Measurements from ENCODE around the gene ADAM11. TPM values are rescaled to one million over a fixed set of nuclear protein-coding genes. Genes with fewer than 3 reads are reported as not detected.
"Not testable (repeated sequence)": the region's sequence is repeated elsewhere in the genome, so short reads cannot be mapped to it uniquely, and the experiment has no call there.

Gene ADAM11
- total and polyA plus RNA-seq, 8 donors = 0.13 to 4.2 (median 2.7) TPM

GRCh38 chr17:44734272-44734671 is 24.5 kb upstream of the ADAM11 start:
- ATAC-seq (no peak), DNase-seq (no peak)
- intact Hi-C loops (cut with DNase I) = no loop called here
- Histone ChIP-seq H3K4me1 (no peaks in the 10 kb centered on the region), H3K4me3 (no peak overlapping the region), H3K9me3 (no peaks in the 10 kb centered on the region), H3K27me3 (no peaks in the 10 kb centered on the region), H3K27ac (no peak overlapping the region), H3K36me3 (peaks cover 0 to 51% of the 10 kb centered on the region in 2 donors)
- TF ChIP-seq CTCF (IDR thresholded peaks at IDR 0.05) = no peak

- TF ChIP-seq CTCF (IDR thresholded peaks at IDR 0.05) = no peak
- ATAC-seq = no peak
- Histone ChIP-seq H3K27ac (no peak overlapping the region), H3K4me3 (no peak overlapping the region), H3K27me3 (no peaks in the 10 kb centered on the region), H3K36me3 (peaks cover 0 to 39% of the 10 kb centered on the region in 2 donors), H3K9me3 (no peaks in the 10 kb centered on the region), H3K4me1 (no peaks in the 10 kb centered on the region)
- intact Hi-C loops (cut with DNase I) = no loop called here
- no peak for DNase-seq
Observed at GRCh38 chr17:44736551-44737240, 22.1 kb upstream of the ADAM11 start.

- TF ChIP-seq CTCF (IDR thresholded peaks at IDR 0.05) = no peak
- Histone ChIP-seq H3K4me1 (no peaks in the 10 kb centered on the region), H3K36me3 (peaks cover 0 to 34% of the 10 kb centered on the region in 2 donors), H3K27ac (no peak overlapping the region), H3K4me3 (no peak overlapping the region), H3K9me3 (no peaks in the 10 kb centered on the region), H3K27me3 (no peaks in the 10 kb centered on the region)
- DNase-seq (no peak), ATAC-seq (no peak)
- intact Hi-C loops (cut with DNase I) = no loop called here
Observed at GRCh38 chr17:44738214-44738906, 20.4 kb upstream of the ADAM11 start.

- Histone ChIP-seq H3K27ac (no peak overlapping the region), H3K36me3 (peaks cover 0 to 24% of the 10 kb centered on the region in 2 donors), H3K9me3 (no peaks in the 10 kb centered on the region), H3K4me1 (no peaks in the 10 kb centered on the region), H3K4me3 (no peak overlapping the region), H3K27me3 (no peaks in the 10 kb centered on the region)
- ATAC-seq (no peak), DNase-seq (no peak)
- TF ChIP-seq CTCF (IDR thresholded peaks at IDR 0.05) = no peak
- intact Hi-C loops (cut with DNase I) = no loop called here
Observed at GRCh38 chr17:44741316-44741715, 17.5 kb upstream of the ADAM11 start.

GRCh38 chr17:44745301-44745700 is 13.5 kb upstream of the ADAM11 start:
- no peak for TF ChIP-seq CTCF (IDR thresholded peaks at IDR 0.05)
- intact Hi-C loops (cut with DNase I) = no loop called here

GRCh38 chr17:44745738-44746137 is 13.1 kb upstream of the ADAM11 start:
- H3K27me3 ChIP-seq; H3K27ac ChIP-seq; ATAC-seq; H3K4me3 ChIP-seq; DNase-seq; H3K9me3 ChIP-seq; intact Hi-C loops (cut with DNase I); H3K4me1 ChIP-seq: not testable (repeated sequence)
- peaks cover 0 to 51% of the 10 kb centered on the region in 2 donors for H3K36me3 ChIP-seq

More at GRCh38 chr17:44745301-44745700, 13.5 kb upstream of the ADAM11 start:
- no peak for ATAC-seq
- H3K36me3 ChIP-seq = peaks cover 0 to 46% of the 10 kb centered on the region in 2 donors
- H3K4me1 ChIP-seq = no peaks in the 10 kb centered on the region
- no peak overlapping the region for H3K27ac ChIP-seq
- no peak for DNase-seq
- no peaks in the 10 kb centered on the region for H3K9me3 ChIP-seq
- H3K4me3 ChIP-seq = no peak overlapping the region
- no peaks in the 10 kb centered on the region for H3K27me3 ChIP-seq
